KMS-11 (cell line): ENCODE data around the gene PTGFRN.

ENCODE experiments used
- H2AFZ ChIP-seq: fragments of 200-600 bp; sonication (generic); 2 replicates; pipeline ENCODE4 v1.6.1; 2016; ENCODE audit warnings: antibody characterized with exemption, mixed run types, low read depth
- H3K27ac ChIP-seq: fragments of 200-600 bp; sonication (generic); 2 replicates; pipeline ENCODE4 v1.6.1; 2016; ENCODE audit warnings: mild to moderate bottlenecking, mixed run types
- H3K27me3 ChIP-seq: fragments of 200-600 bp; sonication (generic); 2 replicates; pipeline ENCODE4 v1.6.1; 2017; ENCODE audit warnings: mild to moderate bottlenecking, low read depth, mixed run types, moderate library complexity; ENCODE audit not compliant: insufficient read depth
- H3K36me3 ChIP-seq: fragments of 200-600 bp; sonication (generic); 2 replicates; pipeline ENCODE4 v1.6.1; 2017; ENCODE audit warnings: mild to moderate bottlenecking, mixed run types; ENCODE audit not compliant: insufficient read depth
- H3K4me1 ChIP-seq: fragments of 200-600 bp; sonication (generic); 2 replicates; pipeline ENCODE4 v1.6.1; 2016; ENCODE audit warnings: mild to moderate bottlenecking, low read depth, mixed run types; ENCODE audit not compliant: poor library complexity, severe bottlenecking
- H3K4me2 ChIP-seq: fragments of 200-600 bp; sonication (generic); 2 replicates; pipeline ENCODE4 v1.7.0; 2016; ENCODE audit warnings: mild to moderate bottlenecking, mixed run types
- H3K4me3 ChIP-seq: fragments of 200-600 bp; sonication (generic); IDR thresholded peaks from 2 replicates; pipeline ENCODE4 v1.6.1; 2017; ENCODE audit warnings: low read depth, low read length, mixed read lengths; ENCODE audit not compliant: insufficient read depth
- H3K79me2 ChIP-seq: fragments of 200-600 bp; sonication (generic); 2 replicates; pipeline ENCODE4 v1.6.1; 2016; ENCODE audit warnings: low read depth, mixed run types; ENCODE audit not compliant: insufficient read depth
- H3K9ac ChIP-seq: fragments of 200-600 bp; sonication (generic); 2 replicates; pipeline ENCODE4 v1.6.1; 2016; ENCODE audit warnings: mild to moderate bottlenecking, mixed run types
- H4K20me1 ChIP-seq: fragments of 200-600 bp; sonication (generic); 2 replicates; pipeline ENCODE4 v1.6.1; 2016; ENCODE audit warnings: mild to moderate bottlenecking, mixed run types; ENCODE audit not compliant: insufficient read depth
- TF ChIP-seq, protein P1 (sequence below): fragments of 200-600 bp; sonication (generic); conservative IDR thresholded peaks from 2 replicates; pipeline ENCODE4 v1.6.1; 2017; ENCODE audit warnings: low read depth, mild to moderate bottlenecking, antibody characterized with exemption, low read length, moderate library complexity, mixed read lengths

The PTGFRN gene

DNA sequence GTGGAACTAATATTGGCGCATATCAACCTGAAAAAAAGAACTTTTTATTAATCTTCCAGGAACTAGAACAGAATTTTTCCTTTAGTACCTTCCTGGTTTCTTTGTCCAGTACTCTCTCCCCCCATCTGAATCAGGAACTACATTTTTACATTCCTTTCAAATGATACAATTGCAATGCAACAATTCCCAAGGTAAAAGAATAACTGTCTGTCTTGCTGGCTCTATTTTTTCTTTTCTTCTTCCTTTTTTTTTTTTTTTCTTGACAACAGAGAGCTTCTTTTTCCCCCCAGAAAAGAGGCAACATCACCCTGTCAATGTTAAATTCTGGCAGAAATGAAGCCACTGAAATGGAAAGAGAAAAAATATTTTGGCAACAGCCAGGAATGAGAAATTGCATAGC, 87.3 kb downstream of the PTGFRN start:
- H4K20me1 ChIP-seq = no peaks in the 10 kb centered on the region
- no peak overlapping the region for H3K4me3 ChIP-seq
- TF ChIP-seq, protein P1, sequence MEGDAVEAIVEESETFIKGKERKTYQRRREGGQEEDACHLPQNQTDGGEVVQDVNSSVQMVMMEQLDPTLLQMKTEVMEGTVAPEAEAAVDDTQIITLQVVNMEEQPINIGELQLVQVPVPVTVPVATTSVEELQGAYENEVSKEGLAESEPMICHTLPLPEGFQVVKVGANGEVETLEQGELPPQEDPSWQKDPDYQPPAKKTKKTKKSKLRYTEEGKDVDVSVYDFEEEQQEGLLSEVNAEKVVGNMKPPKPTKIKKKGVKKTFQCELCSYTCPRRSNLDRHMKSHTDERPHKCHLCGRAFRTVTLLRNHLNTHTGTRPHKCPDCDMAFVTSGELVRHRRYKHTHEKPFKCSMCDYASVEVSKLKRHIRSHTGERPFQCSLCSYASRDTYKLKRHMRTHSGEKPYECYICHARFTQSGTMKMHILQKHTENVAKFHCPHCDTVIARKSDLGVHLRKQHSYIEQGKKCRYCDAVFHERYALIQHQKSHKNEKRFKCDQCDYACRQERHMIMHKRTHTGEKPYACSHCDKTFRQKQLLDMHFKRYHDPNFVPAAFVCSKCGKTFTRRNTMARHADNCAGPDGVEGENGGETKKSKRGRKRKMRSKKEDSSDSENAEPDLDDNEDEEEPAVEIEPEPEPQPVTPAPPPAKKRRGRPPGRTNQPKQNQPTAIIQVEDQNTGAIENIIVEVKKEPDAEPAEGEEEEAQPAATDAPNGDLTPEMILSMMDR = no peak
- no peak overlapping the region for H2AFZ ChIP-seq
- H3K36me3 ChIP-seq = no peaks in the 10 kb centered on the region
- no peak overlapping the region for H3K4me2 ChIP-seq
- no peaks in the 10 kb centered on the region for H3K4me1 ChIP-seq
- no peak overlapping the region for H3K9ac ChIP-seq
- H3K27ac ChIP-seq = no peak overlapping the region
- H3K27me3 ChIP-seq = no peaks in the 10 kb centered on the region
- H3K79me2 ChIP-seq = no peaks in the 10 kb centered on the region

DNA sequence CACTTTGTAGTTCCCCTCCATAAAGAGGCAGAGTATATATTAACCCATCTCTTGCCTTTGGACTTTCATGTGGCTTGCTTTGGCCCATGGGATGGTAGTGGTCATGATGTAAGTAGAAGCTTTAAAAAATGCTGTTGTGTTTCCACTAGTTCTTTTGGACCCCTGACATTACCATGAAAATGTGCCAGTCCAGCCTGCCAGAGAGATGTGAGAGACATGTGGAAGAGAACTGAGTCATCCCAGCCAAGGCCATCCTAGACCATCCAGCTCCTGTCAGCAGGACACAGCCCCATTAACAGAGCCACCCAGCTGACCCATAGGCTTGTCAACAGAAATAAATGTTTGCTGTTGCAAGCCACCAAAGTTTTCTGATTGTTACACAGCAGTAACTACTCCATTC, 87.9 kb downstream of the PTGFRN start:
- Histone ChIP-seq H3K36me3 (no peaks in the 10 kb centered on the region), H3K4me3 (no peak overlapping the region), H3K27me3 (no peaks in the 10 kb centered on the region), H3K79me2 (no peaks in the 10 kb centered on the region), H4K20me1 (no peaks in the 10 kb centered on the region), H3K4me2 (no peak overlapping the region), H3K27ac (no peak overlapping the region), H3K9ac (no peak overlapping the region), H3K4me1 (no peaks in the 10 kb centered on the region), H2AFZ (no peak overlapping the region)
- TF ChIP-seq, protein P1 = no peak

DNA sequence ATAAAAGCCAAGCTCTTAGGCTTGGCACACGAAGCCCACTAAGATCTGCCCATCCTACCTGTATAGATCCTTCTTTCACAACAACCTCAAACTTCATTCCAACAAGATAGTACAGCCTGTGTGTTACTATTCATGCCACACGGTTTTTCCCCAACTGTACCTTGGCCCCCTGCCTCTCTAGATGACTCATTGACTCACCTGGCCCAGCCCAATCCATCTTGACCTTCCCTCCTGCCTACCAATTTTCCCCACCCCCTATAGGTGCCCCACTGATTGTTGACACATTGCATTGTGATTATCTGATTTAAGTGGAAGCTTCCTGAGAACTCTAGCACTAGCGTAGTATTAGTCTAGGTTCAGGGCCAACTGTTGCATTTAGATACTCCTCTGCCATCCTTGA, 89.9 kb downstream of the PTGFRN start:
- Histone ChIP-seq H2AFZ (no peak overlapping the region), H3K36me3 (no peaks in the 10 kb centered on the region), H3K27ac (no peak overlapping the region), H3K4me1 (no peaks in the 10 kb centered on the region), H3K9ac (no peak overlapping the region), H3K27me3 (no peaks in the 10 kb centered on the region), H3K4me3 (no peak overlapping the region), H4K20me1 (no peaks in the 10 kb centered on the region), H3K4me2 (no peak overlapping the region), H3K79me2 (no peaks in the 10 kb centered on the region)
- TF ChIP-seq, protein P1 = no peak

DNA sequence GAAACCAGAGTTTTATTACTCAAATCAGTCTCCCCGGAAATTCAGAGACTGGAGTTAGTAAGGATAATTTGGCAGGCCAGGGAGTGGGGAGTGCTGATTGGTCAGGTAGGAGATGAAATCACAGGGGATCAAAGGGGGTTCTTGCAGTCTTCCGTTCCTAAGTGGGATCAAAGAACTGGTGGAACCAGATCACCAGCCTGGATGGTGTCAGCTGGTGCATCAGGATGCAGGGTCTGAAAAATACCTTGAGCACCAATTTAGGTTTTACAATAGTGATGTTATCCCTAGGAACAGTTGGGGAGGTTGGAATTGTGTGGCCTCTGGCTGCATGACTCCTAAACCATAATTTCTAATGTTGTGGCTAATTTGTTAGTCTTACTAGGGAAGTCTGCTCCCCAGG, 90.4 kb downstream of the PTGFRN start:
- H3K36me3 ChIP-seq = no peaks in the 10 kb centered on the region
- no peak overlapping the region for H3K4me2 ChIP-seq
- no peak overlapping the region for H3K27ac ChIP-seq
- no peaks in the 10 kb centered on the region for H4K20me1 ChIP-seq
- no peaks in the 10 kb centered on the region for H3K27me3 ChIP-seq
- H3K4me1 ChIP-seq = no peaks in the 10 kb centered on the region
- H2AFZ ChIP-seq = no peak overlapping the region
- no peaks in the 10 kb centered on the region for H3K79me2 ChIP-seq
- no peak overlapping the region for H3K9ac ChIP-seq
- H3K4me3 ChIP-seq = no peak overlapping the region
- TF ChIP-seq, protein P1 = no peak
